ENCODE data around the gene HECW1.
"Not testable (repeated sequence)": the region's sequence is repeated elsewhere in the genome, so short reads cannot be mapped to it uniquely, and the experiment has no call there.

The HECW1 gene

GRCh38 chr7:43112459-43112940 lies at the start of gene HECW1:
TSS of gene HECW1 (plus strand) at chr7:43112647. CDS start at chr7:43243906, 131,259 bp downstream.
- no peak for DNase-seq (ENCODE audit: low read depth)

- DNase-seq (ENCODE audit: low read depth) = no peak
Measured at GRCh38 chr7:43071604-43072003, 40.8 kb upstream of the HECW1 start.

- DNase-seq (ENCODE audit: low read depth) = no peak
Measured at GRCh38 chr7:43072530-43072929, 39.9 kb upstream of the HECW1 start.

GRCh38 chr7:43073811-43074210 lies 38.6 kb upstream of the HECW1 start:
- DNase-seq (ENCODE audit: low read depth) = not testable (repeated sequence)

- DNase-seq (ENCODE audit: low read depth) = peak; percentile 2
Measured at GRCh38 chr7:43076189-43076605, 36.2 kb upstream of the HECW1 start.

GRCh38 chr7:43076606-43077005 lies 35.8 kb upstream of the HECW1 start:
- DNase-seq (ENCODE audit: low read depth) = no peak

GRCh38 chr7:43077285-43077684 lies 35.2 kb upstream of the HECW1 start:
- no peak for DNase-seq (ENCODE audit: low read depth)

- DNase-seq (ENCODE audit: low read depth) = no peak
Measured at GRCh38 chr7:43077732-43078391, 34.6 kb upstream of the HECW1 start.

- DNase-seq (ENCODE audit: low read depth) = no peak
Measured at GRCh38 chr7:43078794-43079193, 33.7 kb upstream of the HECW1 start.

- no peak for DNase-seq (ENCODE audit: low read depth)
Measured at GRCh38 chr7:43081603-43082002, 30.8 kb upstream of the HECW1 start.

GRCh38 chr7:43083106-43083505 lies 29.3 kb upstream of the HECW1 start:
- no peak for DNase-seq (ENCODE audit: low read depth)

GRCh38 chr7:43085017-43085416 lies 27.4 kb upstream of the HECW1 start:
- DNase-seq (ENCODE audit: low read depth) = no peak

- DNase-seq (ENCODE audit: low read depth) = no peak
Measured at GRCh38 chr7:43085992-43086391, 26.5 kb upstream of the HECW1 start.

GRCh38 chr7:43092819-43093218 lies 19.6 kb upstream of the HECW1 start:
- no peak for DNase-seq (ENCODE audit: low read depth)

GRCh38 chr7:43096875-43097274 lies 15.6 kb upstream of the HECW1 start:
- DNase-seq (ENCODE audit: low read depth) = no peak

GRCh38 chr7:43099750-43100149 lies 12.7 kb upstream of the HECW1 start:
- DNase-seq (ENCODE audit: low read depth) = no peak

- no peak for DNase-seq (ENCODE audit: low read depth)
Measured at GRCh38 chr7:43104874-43105520, 7.5 kb upstream of the HECW1 start.

- no peak for DNase-seq (ENCODE audit: low read depth)
Measured at GRCh38 chr7:43105521-43106120, 6.8 kb upstream of the HECW1 start.

- DNase-seq (ENCODE audit: low read depth) = peak; percentile 37
Measured at GRCh38 chr7:43108255-43109011, 4.0 kb upstream of the HECW1 start.

- DNase-seq (ENCODE audit: low read depth) = no peak
Measured at GRCh38 chr7:43110791-43111535, 1.5 kb upstream of the HECW1 start.

GRCh38 chr7:43111630-43112458 lies 603 bp upstream of the HECW1 start:
- DNase-seq (ENCODE audit: low read depth) = no peak
